ENCODE results near the gene NKX3-2.

NKX3-2 gene

DNA sequence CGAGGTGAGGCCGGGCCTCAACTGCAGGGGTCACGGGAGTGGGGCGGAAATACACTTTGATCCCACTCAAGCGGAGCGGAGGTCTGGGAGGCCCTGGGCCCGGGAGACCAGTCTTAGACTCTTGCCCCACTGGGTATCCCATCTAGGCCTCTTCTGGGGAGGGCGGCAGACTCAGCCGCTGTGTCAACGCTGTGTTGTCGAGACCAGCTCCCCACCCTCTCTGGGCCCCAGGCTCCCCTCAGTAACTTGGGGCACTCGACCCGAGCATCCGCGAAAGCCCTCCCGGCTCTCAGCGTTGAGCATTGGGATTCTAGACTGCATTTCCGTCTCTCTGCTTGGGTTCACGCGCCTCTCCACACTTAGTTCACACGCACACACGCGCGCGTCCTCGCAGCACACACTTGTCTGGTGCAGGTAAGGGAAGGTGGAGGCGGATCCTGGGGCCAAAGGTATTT, 1.7 kb downstream of the NKX3-2 start:
- H3K9ac ChIP-seq (ENCODE audit: insufficient read length): no peak overlapping the region
- no peak overlapping the region for H3K4me3 ChIP-seq
- H3K27ac ChIP-seq: no peak overlapping the region
- H3K9me3 ChIP-seq (ENCODE audit: low read depth, low read length): no peaks in the 10 kb centered on the region
- DNase-seq (ENCODE audit: low read depth, low spot score): no peak
- no peaks in the 10 kb centered on the region for H3K36me3 ChIP-seq (ENCODE audit: insufficient read depth, low read length)
- TF ChIP-seq FOXP2 (optimal IDR thresholded peaks at IDR 0.05; ENCODE audit: control extremely low read depth, extremely low read length, insufficient read depth) (no peak), POLR2AphosphoS5 (IDR thresholded peaks at IDR 0.05; ENCODE audit: borderline replicate concordance, low read depth, low read length) (no peak), EZH2 (IDR thresholded peaks at IDR 0.05) (no peak)

DNA sequence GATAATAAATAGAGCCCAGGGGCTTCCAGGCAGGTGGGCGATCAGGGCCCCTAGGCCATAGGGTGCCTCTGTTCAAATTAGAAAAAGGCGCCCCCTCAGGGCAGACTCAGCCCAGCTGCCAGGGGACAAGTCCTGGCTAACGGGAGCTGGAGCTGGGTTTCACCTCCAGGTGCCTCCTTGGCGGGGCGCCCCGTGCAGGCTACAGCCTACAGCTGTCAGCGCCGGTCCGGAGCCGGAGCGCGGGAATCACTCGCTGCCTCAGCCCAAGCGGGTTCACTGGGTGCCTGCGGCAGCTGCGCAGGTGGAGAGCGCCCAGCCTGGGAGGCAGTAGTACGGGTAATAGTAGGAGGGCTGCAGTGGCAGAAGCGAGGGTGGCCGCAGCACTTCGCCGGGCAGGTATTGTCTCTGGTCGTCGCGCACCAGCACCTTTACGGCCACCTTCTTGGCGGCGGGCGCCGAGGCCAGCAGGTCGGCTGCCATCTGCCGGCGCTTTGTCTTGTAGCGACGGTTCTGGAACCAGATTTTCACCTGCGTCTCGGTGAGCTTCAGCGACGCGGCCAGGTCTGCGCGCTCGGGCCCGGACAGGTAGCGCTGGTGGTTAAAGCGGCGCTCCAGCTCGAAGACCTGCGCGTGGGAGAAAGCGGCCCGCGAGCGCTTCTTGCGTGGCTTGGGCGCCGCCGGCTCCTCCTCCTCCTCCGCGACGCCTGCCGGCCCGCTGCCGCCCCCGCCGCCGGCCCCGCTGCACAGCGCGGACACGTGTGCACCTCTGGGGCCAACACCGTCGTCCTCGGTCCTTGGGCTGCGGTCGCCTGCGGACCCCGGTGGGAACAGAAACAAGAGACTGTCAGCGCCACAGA, 2.4 kb downstream of the NKX3-2 start:
- Histone ChIP-seq H3K36me3 (ENCODE audit: insufficient read depth, low read length) (no peaks in the 10 kb centered on the region), H3K4me3 (no peak overlapping the region), H3K9ac (ENCODE audit: insufficient read length) (no peak overlapping the region), H3K27ac (no peak overlapping the region), H3K9me3 (ENCODE audit: low read depth, low read length) (no peaks in the 10 kb centered on the region)
- DNase-seq (ENCODE audit: low read depth, low spot score): no peak
- TF ChIP-seq POLR2AphosphoS5 (IDR thresholded peaks at IDR 0.05; ENCODE audit: borderline replicate concordance, low read depth, low read length): no peak
- TF ChIP-seq FOXP2 (optimal IDR thresholded peaks at IDR 0.05; ENCODE audit: control extremely low read depth, extremely low read length, insufficient read depth): no peak
- TF ChIP-seq EZH2 (IDR thresholded peaks at IDR 0.05): no peak

DNA sequence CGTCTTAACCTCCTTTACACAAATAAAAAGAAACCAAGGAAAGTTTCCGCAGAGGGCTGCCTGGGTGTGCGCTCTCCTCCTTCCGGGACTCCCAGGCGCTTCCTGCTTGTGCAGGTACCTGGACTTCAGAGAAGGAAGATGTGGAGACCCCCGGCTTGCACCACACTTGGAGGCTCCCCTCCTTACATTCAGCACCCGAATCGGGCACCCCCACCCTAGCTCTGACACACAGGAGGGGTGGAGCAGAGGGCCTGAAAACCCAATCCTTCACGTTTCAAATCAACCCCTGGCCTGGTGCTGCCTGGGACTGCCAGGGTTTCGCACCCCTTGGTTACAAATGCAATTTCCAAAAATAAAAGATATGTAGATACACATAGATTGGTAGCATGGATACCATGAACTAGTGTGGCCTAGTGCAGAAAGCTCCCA, 3.1 kb downstream of the NKX3-2 start:
- Histone ChIP-seq H3K9me3 (ENCODE audit: low read depth, low read length) (no peaks in the 10 kb centered on the region), H3K36me3 (ENCODE audit: insufficient read depth, low read length) (no peaks in the 10 kb centered on the region), H3K27ac (no peak overlapping the region), H3K4me3 (no peak overlapping the region), H3K9ac (ENCODE audit: insufficient read length) (no peak overlapping the region)
- no peak for DNase-seq (ENCODE audit: low read depth, low spot score)
- TF ChIP-seq POLR2AphosphoS5 (IDR thresholded peaks at IDR 0.05; ENCODE audit: borderline replicate concordance, low read depth, low read length) (no peak), EZH2 (IDR thresholded peaks at IDR 0.05) (no peak), FOXP2 (optimal IDR thresholded peaks at IDR 0.05; ENCODE audit: control extremely low read depth, extremely low read length, insufficient read depth) (no peak)

DNA sequence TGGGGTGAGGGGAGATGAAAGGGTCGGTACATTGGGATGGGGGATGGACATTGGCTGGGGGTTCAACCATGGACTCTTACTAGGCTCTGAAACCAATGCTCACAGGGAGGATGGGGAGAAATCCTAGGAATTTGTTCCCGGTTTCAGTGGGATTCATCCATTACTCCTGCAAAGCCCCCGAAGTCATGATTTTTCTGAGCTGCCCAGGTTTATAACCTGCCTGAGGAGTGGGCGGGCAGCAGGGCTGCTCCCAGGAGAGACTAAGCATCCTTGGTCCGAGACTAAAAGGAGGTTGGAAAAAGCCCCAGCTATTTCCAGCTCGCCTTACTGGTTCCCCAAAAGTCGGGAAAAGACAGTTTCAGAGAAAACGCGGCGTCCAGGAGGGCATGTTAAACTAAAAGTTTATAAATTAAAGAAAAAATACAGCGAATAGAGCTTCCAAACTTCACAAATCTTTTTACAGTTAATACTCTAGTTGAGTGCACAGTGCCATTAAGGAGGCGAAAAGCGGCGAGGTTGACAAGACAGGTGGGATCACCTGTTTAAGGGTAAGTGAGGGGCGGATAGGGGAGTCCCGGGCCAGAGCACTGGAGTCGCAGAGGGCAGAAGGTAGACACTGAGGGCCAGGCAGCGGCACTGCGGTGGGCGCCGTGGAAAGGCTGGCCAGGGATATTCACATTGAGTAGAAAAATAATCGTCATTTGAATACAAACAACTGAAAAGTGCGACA, 3.7 kb downstream of the NKX3-2 start:
- no peaks in the 10 kb centered on the region for H3K9me3 ChIP-seq (ENCODE audit: low read depth, low read length)
- DNase-seq (ENCODE audit: low read depth, low spot score): no peak
- H3K27ac ChIP-seq: no peak overlapping the region
- no peak overlapping the region for H3K9ac ChIP-seq (ENCODE audit: insufficient read length)
- TF ChIP-seq FOXP2 (optimal IDR thresholded peaks at IDR 0.05; ENCODE audit: control extremely low read depth, extremely low read length, insufficient read depth) (no peak), POLR2AphosphoS5 (IDR thresholded peaks at IDR 0.05; ENCODE audit: borderline replicate concordance, low read depth, low read length) (no peak), EZH2 (IDR thresholded peaks at IDR 0.05) (no peak)
- H3K36me3 ChIP-seq (ENCODE audit: insufficient read depth, low read length): no peaks in the 10 kb centered on the region
- no peak overlapping the region for H3K4me3 ChIP-seq

DNA sequence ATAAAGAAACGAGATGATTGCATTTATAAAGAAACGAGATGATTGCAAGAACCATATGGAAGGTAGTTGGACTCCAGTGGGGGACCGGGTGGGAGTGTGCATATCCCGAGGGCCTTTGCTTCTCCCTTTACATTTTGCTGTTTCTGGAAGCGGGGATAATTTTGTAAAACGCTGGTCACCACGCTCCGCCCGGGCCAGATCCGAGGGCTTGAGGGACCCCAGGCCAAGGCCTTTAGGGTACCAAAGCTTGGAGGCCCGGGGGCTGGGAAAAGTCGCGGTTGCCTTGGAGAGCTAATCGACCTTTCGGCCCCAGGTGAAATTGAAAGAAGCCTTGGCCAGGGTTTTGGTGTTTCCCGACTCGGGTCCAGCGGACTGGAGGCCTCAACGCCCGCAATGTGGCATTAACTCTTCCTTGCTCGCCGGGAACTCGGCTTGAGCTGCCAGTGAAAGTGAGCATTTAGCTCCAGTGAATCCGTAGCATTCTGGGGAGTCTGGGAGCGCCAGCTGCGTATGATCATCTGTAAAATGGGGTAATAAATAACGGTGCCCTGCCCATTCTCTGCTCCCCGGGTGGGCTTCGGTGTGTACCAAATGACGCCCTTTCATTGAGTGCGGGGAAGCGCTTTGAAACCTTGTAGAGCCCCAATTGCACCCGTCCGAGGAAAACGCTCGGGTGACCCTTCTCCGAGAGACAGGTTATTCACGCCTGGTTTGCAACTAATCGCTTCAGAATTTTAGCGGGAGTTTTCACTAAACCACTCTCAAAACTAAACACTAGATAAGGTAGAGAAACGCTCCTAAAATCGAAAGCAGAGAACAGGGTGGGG, 4.5 kb downstream of the NKX3-2 start:
- Histone ChIP-seq H3K36me3 (ENCODE audit: insufficient read depth, low read length) (no peaks in the 10 kb centered on the region), H3K9ac (ENCODE audit: insufficient read length) (no peak overlapping the region), H3K27ac (no peak overlapping the region), H3K9me3 (ENCODE audit: low read depth, low read length) (no peaks in the 10 kb centered on the region), H3K4me3 (no peak overlapping the region)
- TF ChIP-seq EZH2 (IDR thresholded peaks at IDR 0.05): no peak
- TF ChIP-seq POLR2AphosphoS5 (IDR thresholded peaks at IDR 0.05; ENCODE audit: borderline replicate concordance, low read depth, low read length): no peak
- no peak for TF ChIP-seq FOXP2 (optimal IDR thresholded peaks at IDR 0.05; ENCODE audit: control extremely low read depth, extremely low read length, insufficient read depth)
- DNase-seq (ENCODE audit: low read depth, low spot score): no peak

DNA sequence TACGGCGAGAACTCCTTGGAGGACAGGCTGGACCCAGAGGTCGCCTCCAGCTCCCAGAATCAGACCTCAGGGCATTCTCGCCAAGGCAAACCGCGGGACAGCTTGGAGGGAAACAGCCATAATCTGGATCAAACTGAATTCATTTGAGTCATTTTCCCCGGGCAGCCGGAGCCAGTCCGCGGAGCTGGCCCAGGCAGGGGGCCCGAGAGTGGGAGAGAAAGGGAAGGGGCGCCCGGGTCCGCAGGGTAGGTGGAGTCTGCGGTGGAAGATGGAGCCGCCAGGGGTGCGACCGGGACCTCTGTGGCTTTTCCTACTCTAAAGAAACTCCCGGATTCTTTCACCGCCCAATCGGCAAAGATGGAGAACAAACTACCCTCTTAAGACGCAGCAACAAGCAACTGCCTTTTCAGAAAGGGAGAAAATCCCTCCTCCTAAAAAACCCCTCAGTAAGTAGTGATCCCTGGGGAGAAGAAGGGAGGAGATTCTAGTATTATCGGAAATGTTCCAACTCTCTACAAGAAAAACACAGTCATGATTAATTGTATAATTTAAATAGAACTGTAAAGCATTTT, 5.2 kb downstream of the NKX3-2 start:
- H3K4me3 ChIP-seq: no peak overlapping the region
- H3K9me3 ChIP-seq (ENCODE audit: low read depth, low read length): no peaks in the 10 kb centered on the region
- DNase-seq (ENCODE audit: low read depth, low spot score): no peak
- H3K9ac ChIP-seq (ENCODE audit: insufficient read length): no peak overlapping the region
- H3K36me3 ChIP-seq (ENCODE audit: insufficient read depth, low read length): no peaks in the 10 kb centered on the region
- TF ChIP-seq EZH2 (IDR thresholded peaks at IDR 0.05) (no peak), FOXP2 (optimal IDR thresholded peaks at IDR 0.05; ENCODE audit: control extremely low read depth, extremely low read length, insufficient read depth) (no peak), POLR2AphosphoS5 (IDR thresholded peaks at IDR 0.05; ENCODE audit: borderline replicate concordance, low read depth, low read length) (no peak)
- no peak overlapping the region for H3K27ac ChIP-seq

DNA sequence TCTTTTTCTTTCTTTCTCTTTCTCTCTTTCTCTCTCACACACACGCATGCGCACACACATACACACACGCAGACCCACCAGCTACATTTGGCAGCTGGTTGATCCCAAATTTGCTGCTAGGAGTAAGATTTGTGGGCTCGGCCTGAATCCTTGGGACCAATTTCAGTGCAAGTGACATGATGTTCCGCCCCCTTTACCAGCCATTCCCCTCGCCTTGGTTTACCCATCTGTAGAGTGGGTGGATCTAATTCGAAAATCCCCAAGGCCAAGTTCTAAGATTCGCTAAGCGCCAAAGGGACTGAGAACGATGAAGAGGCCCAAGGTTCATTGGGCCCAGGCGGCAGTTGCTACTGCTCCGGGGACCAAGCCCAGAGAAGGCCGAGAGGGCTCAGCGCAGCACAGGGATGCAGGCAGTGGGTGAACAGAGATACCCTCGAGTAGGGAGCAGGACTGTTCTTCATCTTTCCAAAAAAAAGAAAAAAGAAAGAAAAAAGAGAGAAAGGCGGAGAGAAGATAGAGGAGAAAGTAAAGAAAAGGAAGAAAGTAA, 5.8 kb downstream of the NKX3-2 start:
- no peaks in the 10 kb centered on the region for H3K9me3 ChIP-seq (ENCODE audit: low read depth, low read length)
- H3K4me3 ChIP-seq: no peak overlapping the region
- H3K9ac ChIP-seq (ENCODE audit: insufficient read length): no peak overlapping the region
- TF ChIP-seq POLR2AphosphoS5 (IDR thresholded peaks at IDR 0.05; ENCODE audit: borderline replicate concordance, low read depth, low read length): no peak
- TF ChIP-seq EZH2 (IDR thresholded peaks at IDR 0.05): no peak
- TF ChIP-seq FOXP2 (optimal IDR thresholded peaks at IDR 0.05; ENCODE audit: control extremely low read depth, extremely low read length, insufficient read depth): no peak
- DNase-seq (ENCODE audit: low read depth, low spot score): no peak
- no peaks in the 10 kb centered on the region for H3K36me3 ChIP-seq (ENCODE audit: insufficient read depth, low read length)
- no peak overlapping the region for H3K27ac ChIP-seq
